Measurements from ENCODE around the gene TMEM184B.

DNA sequence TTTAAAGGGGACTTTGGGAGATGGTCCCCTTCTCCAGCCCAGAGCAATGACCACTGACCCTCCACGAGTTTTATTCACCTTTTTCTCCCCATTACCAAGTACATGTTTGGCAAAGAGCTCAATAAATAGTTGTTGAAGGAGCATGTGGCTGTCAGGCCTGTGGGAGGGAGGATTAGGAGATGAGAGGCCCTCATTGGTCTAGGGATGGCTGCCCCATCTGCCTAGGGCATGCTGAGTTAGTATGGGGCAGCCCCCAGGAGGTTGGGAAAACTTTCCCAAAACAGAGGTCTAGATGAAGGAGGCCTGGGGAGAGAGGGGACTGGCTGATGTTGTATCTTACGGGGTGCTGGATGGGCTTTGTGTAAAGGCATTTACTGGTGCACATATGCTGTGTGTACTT, 60.4 kb downstream of the TMEM184B start:
- TF ChIP-seq CTCF (IDR thresholded peaks at IDR 0.05 in 8 of 11, conservative IDR thresholded peaks at IDR 0.05 in 3 of 11) = no peak
- no peak for TF ChIP-seq POLR2AphosphoS5 (IDR thresholded peaks at IDR 0.05)
- no peak for TF ChIP-seq POLR2A (IDR thresholded peaks at IDR 0.05)

All from spleen (tissue), 7 donors.